KMS-11 (cell line): ENCODE results near the gene SPAG9.
"Not testable (repeated sequence)": the region's sequence is repeated elsewhere in the genome, so short reads cannot be mapped to it uniquely, and the experiment has no call there.

ENCODE experiments used
- H2AFZ ChIP-seq: fragments of 200-600 bp; sonication (generic); 2 replicates; pipeline ENCODE4 v1.6.1; 2016; ENCODE audit warnings: antibody characterized with exemption, mixed run types, low read depth
- H3K27ac ChIP-seq: fragments of 200-600 bp; sonication (generic); 2 replicates; pipeline ENCODE4 v1.6.1; 2016; ENCODE audit warnings: mild to moderate bottlenecking, mixed run types
- H3K27me3 ChIP-seq: fragments of 200-600 bp; sonication (generic); 2 replicates; pipeline ENCODE4 v1.6.1; 2017; ENCODE audit warnings: mild to moderate bottlenecking, low read depth, mixed run types, moderate library complexity; ENCODE audit not compliant: insufficient read depth
- H3K36me3 ChIP-seq: fragments of 200-600 bp; sonication (generic); 2 replicates; pipeline ENCODE4 v1.6.1; 2017; ENCODE audit warnings: mild to moderate bottlenecking, mixed run types; ENCODE audit not compliant: insufficient read depth
- H3K4me1 ChIP-seq: fragments of 200-600 bp; sonication (generic); 2 replicates; pipeline ENCODE4 v1.6.1; 2016; ENCODE audit warnings: mild to moderate bottlenecking, low read depth, mixed run types; ENCODE audit not compliant: poor library complexity, severe bottlenecking
- H3K4me2 ChIP-seq: fragments of 200-600 bp; sonication (generic); 2 replicates; pipeline ENCODE4 v1.7.0; 2016; ENCODE audit warnings: mild to moderate bottlenecking, mixed run types
- H3K4me3 ChIP-seq: fragments of 200-600 bp; sonication (generic); IDR thresholded peaks from 2 replicates; pipeline ENCODE4 v1.6.1; 2017; ENCODE audit warnings: low read depth, low read length, mixed read lengths; ENCODE audit not compliant: insufficient read depth
- H3K79me2 ChIP-seq: fragments of 200-600 bp; sonication (generic); 2 replicates; pipeline ENCODE4 v1.6.1; 2016; ENCODE audit warnings: low read depth, mixed run types; ENCODE audit not compliant: insufficient read depth
- H3K9ac ChIP-seq: fragments of 200-600 bp; sonication (generic); 2 replicates; pipeline ENCODE4 v1.6.1; 2016; ENCODE audit warnings: mild to moderate bottlenecking, mixed run types
- H4K20me1 ChIP-seq: fragments of 200-600 bp; sonication (generic); 2 replicates; pipeline ENCODE4 v1.6.1; 2016; ENCODE audit warnings: mild to moderate bottlenecking, mixed run types; ENCODE audit not compliant: insufficient read depth
- CTCF ChIP-seq: fragments of 200-600 bp; sonication (generic); conservative IDR thresholded peaks from 2 replicates; pipeline ENCODE4 v1.6.1; 2017; ENCODE audit warnings: low read depth, mild to moderate bottlenecking, antibody characterized with exemption, low read length, moderate library complexity, mixed read lengths

SPAG9 gene

GRCh38 chr17:50943575-50943933 is 177.1 kb downstream of the SPAG9 start:
- no peaks in the 10 kb centered on the region for H4K20me1 ChIP-seq
- no peaks in the 10 kb centered on the region for H3K79me2 ChIP-seq
- TF ChIP-seq CTCF = no peak
- no peaks in the 10 kb centered on the region for H3K27me3 ChIP-seq
- H3K36me3 ChIP-seq = no peaks in the 10 kb centered on the region
- H3K27ac ChIP-seq = peak overlapping the region; percentile 66
- peak overlapping the region; percentile 92 for H3K9ac ChIP-seq
- H3K4me2 ChIP-seq = peak overlapping the region; percentile 81
- peak overlapping the region; percentile 91; the same call in 1 of the 2 replicates for H2AFZ ChIP-seq
- H3K4me3 ChIP-seq = no peak overlapping the region
- H3K4me1 ChIP-seq = peaks cover 24% of the 10 kb centered on the region

GRCh38 chr17:50941676-50942048 is 179.0 kb downstream of the SPAG9 start:
- H3K27me3 ChIP-seq = not testable (repeated sequence)

GRCh38 chr17:50939795-50940684 is 180.6 kb downstream of the SPAG9 start:
- H3K4me1 ChIP-seq = peaks cover 21% of the 10 kb centered on the region
- H3K4me3 ChIP-seq = no peak overlapping the region
- H3K4me2 ChIP-seq = no peak overlapping the region
- H3K79me2 ChIP-seq = no peaks in the 10 kb centered on the region
- H3K36me3 ChIP-seq = no peaks in the 10 kb centered on the region
- no peak overlapping the region for H3K9ac ChIP-seq
- no peaks in the 10 kb centered on the region for H3K27me3 ChIP-seq
- no peaks in the 10 kb centered on the region for H4K20me1 ChIP-seq
- no peak overlapping the region for H3K27ac ChIP-seq
- no peak for TF ChIP-seq CTCF
- H2AFZ ChIP-seq = no peak overlapping the region

More at GRCh38 chr17:50941676-50942048, 179.0 kb downstream of the SPAG9 start:
- not testable (repeated sequence) for H3K36me3 ChIP-seq, H3K9ac ChIP-seq, H3K27ac ChIP-seq, H3K4me3 ChIP-seq, H3K4me2 ChIP-seq, H3K79me2 ChIP-seq, H4K20me1 ChIP-seq, H2AFZ ChIP-seq
- H3K4me1 ChIP-seq = peaks cover 24% of the 10 kb centered on the region

- H4K20me1 ChIP-seq = no peaks in the 10 kb centered on the region
- no peak overlapping the region for H3K9ac ChIP-seq
- peaks cover 17% of the 10 kb centered on the region for H3K4me1 ChIP-seq
- H2AFZ ChIP-seq = no peak overlapping the region
- H3K79me2 ChIP-seq = no peaks in the 10 kb centered on the region
- H3K27me3 ChIP-seq = no peaks in the 10 kb centered on the region
- H3K4me2 ChIP-seq = no peak overlapping the region
- no peak overlapping the region for H3K27ac ChIP-seq
- no peak for TF ChIP-seq CTCF
- H3K4me3 ChIP-seq = no peak overlapping the region
- no peaks in the 10 kb centered on the region for H3K36me3 ChIP-seq
Measured at GRCh38 chr17:50939542-50939794, 181.2 kb downstream of the SPAG9 start.

GRCh38 chr17:50938821-50939541 is 181.7 kb downstream of the SPAG9 start:
- Histone ChIP-seq H3K9ac (no peak overlapping the region), H3K27me3 (no peaks in the 10 kb centered on the region), H3K36me3 (no peaks in the 10 kb centered on the region), H3K4me2 (no peak overlapping the region), H3K79me2 (no peaks in the 10 kb centered on the region), H3K4me1 (peaks cover 17% of the 10 kb centered on the region), H2AFZ (no peak overlapping the region), H3K27ac (no peak overlapping the region), H3K4me3 (no peak overlapping the region), H4K20me1 (no peaks in the 10 kb centered on the region)
- TF ChIP-seq CTCF = no peak
